GM18526 (cell line): ENCODE results near the gene ACSF3.

Experiments
- POLR2A ChIP-seq: IDR thresholded peaks from 3 replicates; pipeline ENCODE4 v1.6.1; 2011; ENCODE audit not compliant: insufficient read length; ENCODE audit errors: extremely low read depth

Gene ACSF3

DNA sequence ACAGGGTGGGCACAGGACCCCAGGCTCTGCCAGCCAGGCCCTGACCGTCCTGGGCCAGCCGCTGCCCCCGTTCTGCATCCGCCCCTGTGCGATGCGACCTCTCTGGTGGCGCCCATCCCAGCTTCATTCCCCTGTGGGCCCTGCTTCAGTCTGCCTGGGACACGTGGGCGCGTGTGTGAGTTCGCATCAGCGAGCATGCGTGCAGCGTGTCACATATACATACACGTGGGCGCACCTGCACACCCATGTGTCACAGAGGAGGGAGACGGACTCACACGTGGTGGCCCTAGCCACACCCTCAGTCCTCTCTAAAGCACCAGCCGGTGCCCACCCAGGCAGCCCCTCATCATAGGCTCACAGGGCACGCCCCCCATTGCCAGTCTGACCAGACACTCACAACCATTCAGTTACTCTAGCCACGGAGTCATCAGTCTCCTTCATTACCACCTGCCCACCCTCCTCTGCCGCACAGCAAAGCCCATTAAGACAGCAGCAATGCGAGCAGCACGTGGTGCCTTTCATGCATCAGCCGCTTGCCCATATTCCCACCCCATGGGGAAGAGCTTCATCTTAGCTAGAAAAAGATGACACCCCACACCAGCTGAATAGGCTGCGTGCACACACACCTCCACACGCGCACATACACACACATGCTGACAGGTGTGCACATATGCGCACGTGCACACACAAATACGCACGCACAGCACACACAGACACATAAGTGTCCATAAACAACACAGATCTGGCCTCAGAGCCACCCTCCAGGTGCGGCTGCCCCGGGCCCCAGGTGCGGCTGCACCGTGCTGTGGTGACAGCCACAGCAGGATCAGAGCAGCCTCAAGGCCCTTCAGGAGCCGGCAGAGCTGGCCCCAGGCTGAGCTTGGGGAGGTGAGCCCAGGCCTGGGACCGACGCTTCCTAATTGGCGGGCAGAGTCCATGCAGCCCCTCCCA is 68.4 kb downstream of the ACSF3 start:
- no peak for TF ChIP-seq POLR2A

DNA sequence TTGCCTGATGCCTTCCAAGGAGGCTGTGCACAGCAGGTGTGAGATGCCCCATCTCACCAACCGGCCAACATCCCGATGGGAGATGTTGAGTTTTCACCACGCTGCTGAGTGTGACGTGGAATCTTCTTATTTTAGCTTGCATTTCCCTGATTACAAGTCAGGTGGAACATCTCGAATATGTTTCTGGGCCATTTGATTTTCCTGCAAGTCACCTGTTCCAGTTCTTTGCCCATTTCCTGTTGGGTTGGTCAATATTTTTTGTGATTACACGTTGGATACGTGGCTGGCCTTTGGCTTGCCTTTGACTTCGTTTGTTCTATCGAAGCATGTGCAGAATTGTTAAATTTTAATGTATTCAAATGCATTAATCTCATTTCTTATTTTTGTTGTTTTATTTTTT is 69.6 kb downstream of the ACSF3 start:
- TF ChIP-seq POLR2A = no peak

DNA sequence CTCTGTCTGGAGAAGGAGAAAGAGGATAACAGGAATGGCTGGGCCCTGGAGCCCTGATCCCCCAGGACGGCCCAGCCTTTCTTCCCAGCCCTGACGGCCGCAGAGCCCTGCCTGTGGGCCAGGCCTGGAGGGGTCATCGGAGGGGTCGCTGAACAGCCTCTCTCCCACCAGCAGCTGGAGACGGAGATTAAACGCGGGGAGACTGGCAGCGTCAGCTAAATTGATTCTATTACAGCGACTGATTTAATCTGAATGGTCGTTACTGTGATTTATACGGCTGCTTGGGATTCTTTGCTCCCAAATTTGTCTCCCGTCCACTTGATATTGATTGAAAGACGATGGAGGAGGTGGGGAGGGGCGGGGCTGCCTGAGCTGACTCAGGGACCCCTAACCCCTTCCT is 70.8 kb downstream of the ACSF3 start:
- no peak for TF ChIP-seq POLR2A

DNA sequence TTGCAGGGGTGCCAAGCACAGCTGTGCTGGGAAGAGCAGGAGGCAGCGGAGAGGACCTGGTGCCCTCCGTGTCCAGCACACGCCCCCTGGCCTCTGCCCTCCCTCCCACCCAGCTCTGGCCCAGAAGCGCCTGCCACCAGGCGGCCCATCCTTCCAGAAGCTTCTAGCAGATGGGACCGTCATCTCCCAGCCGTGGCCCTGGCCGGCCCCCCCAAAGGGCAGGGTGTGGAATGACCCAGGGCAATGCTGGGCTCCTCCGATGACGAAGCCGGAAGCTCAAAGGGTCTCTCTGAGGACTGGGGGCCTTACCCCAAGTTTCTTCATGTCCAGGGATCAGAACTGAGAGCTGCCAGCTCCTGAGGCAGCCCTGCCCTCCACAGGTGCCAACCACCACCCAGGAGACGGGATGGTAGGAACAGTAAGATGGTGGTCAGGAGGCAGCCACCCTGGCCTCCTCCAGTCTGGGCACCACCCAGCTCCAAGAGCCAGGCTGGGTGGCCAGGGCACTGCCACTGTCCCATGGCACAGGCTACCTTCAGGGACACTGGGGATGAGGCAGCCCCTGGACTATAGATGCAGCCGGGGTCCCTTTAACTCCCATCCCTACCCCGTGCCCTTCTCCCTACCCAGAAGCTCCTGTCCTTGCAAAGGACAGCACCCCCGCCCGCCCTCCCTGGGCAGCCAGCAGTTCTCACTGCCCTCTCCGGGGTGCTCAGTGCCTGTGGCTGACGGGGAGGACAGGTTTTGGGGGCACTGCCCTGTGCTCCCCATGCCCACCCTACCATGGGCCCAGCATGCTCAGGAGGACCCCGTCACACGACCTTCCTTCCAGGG is 71.4 kb downstream of the ACSF3 start:
- no peak for TF ChIP-seq POLR2A

DNA sequence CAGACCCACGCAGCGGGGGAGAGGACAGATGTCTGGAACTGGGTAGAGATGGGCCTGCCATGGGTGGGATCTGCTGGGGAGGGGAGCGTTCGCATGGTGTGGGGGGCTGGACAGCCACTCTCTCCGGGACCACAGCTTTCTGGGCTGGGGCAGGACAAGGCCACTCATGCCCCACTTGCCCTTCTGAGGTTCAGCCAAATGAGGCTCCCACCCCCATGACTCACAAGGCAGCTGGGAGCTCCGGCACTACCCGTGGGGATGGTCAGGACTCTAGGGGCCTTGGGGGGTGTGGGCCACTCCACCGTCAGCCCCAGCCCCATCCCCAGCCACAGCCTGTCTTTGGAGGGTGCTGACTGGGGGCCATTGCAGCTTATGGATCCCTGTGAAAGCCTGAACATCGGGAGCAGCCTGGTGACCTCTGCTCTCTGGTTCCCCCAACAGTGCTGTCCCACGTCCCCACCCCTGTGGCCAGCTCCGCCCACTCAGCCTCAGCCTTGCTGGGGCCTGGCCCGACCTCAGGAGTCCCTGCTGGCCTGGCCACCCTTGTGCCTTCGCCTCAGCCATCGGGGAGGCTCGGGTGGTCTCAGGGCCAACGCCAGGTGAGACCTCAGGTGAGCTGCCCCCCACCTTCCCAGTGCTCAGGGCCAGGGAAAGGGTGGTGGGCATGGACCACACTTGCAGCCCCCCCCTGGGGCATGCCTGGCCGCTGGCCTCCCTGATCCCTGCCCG is 73.2 kb downstream of the ACSF3 start:
- TF ChIP-seq POLR2A = no peak

GRCh38 chr16:89167425-89167941 is 73.8 kb downstream of the ACSF3 start:
- no peak for TF ChIP-seq POLR2A

GRCh38 chr16:89168381-89169189 is 74.9 kb downstream of the ACSF3 start:
- no peak for TF ChIP-seq POLR2A

GRCh38 chr16:89169778-89170177 is 76.1 kb downstream of the ACSF3 start:
- TF ChIP-seq POLR2A = no peak

DNA sequence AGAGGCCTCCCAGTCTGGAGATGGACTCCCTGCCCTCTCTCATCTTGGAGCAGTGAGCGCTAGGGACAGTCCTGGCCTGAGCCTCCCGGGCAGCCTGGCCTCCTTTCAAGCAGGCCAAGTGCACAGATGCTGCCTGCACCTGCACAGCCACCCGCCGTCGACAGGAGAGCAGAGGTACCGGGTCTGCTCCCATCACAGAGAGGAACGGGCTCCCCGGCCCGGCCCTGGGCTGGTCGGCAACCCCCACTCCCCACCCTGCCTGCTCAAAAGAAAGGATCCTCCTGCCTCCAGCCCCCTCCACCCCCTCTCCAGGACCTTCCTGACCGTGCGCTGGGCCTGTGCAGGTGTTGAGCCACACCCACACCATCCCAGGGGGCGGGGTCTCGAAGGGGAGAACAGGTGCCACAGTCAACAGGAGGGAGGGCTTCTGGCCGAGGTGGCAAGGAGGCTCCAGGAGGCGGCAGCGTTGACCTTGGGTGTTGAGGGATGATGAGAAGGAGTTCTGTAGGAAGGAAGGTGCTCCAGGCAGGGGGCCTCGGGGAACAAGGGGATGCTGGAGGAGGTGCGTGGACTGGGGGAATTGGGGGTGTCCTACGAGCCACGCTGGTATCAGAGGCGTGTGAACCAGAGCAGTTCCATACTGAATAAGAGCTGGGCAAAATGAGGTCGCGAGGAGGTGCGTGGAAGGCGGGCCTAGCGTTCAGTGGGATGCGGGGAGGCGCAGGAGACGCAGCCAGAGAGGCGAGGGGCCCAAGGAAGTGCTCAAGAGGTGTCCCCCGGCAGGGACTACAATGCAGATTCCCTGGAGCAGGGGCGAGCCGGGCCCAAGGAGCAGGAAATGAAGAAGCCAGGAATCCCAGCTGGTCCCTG is 76.9 kb downstream of the ACSF3 start:
- no peak for TF ChIP-seq POLR2A

GRCh38 chr16:89171216-89172170 is 77.8 kb downstream of the ACSF3 start, which contains the start of gene CDH15:
CDH15 (plus strand) TSS chr16:89171748; CDS start chr16:89171832, 84 bp downstream.
- no peak for TF ChIP-seq POLR2A

- no peak for TF ChIP-seq POLR2A
These were observed 78.5 kb downstream of the ACSF3 start for GRCh38 chr16:89172171-89172527.

GRCh38 chr16:89172528-89173173 is 79.0 kb downstream of the ACSF3 start:
- TF ChIP-seq POLR2A = no peak
